RPMI8226 (cell line): Measurements from ENCODE around the gene SMOC2.

Source experiments
- DNase-seq: peaks from one replicate; pipeline ENCODE4 v3.0.0-alpha.2; 2015

The SMOC2 gene

GRCh38 chr6:168448243-168448855 is 7.4 kb downstream of the SMOC2 start:
- DNase-seq, result no peak

GRCh38 chr6:168450917-168451316 is 9.9 kb downstream of the SMOC2 start:
- no peak for DNase-seq

- DNase-seq, result peak; percentile 69
Measured at GRCh38 chr6:168451805-168452517, 11.0 kb downstream of the SMOC2 start.

GRCh38 chr6:168452685-168453377 is 11.8 kb downstream of the SMOC2 start:
- no peak for DNase-seq

- DNase-seq, result no peak
Measured at GRCh38 chr6:168455847-168456530, 15.0 kb downstream of the SMOC2 start.

DNA sequence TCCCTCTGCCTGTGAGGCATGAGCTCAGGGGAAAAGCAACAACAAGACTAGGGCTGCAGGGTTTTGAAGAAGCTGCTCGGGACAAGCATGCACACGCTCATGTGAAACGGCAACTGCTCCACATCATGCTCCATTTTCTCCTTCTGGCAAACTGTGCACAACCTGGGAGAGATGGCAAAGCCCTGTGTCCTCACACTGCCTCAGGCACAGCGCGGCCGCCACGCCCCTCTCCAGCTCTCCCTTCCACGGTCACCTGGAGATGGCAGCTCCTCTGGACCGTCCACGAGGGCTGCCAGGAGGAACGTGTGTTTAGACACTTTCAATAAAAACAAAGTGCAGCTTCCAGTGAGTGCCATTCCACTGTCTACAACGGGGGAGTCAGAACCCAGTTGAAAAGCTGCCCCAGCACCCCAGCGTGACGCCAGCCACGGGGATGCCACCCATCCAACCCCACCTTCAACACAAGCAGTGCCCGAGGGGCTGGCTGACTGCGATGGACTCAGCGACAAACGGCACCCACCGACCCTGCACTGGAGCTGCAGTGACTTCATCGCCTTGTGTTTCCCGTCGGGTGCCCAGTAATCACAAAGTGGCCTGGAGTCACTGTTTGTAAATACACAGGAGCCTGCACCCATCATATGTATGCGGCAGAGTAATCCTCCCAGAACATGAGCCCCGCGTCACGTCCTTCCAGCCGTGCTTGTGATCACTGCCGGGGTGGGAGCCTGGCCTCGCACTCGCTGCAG is 16.1 kb downstream of the SMOC2 start:
- DNase-seq, result no peak

GRCh38 chr6:168457653-168457934 is 16.6 kb downstream of the SMOC2 start:
- DNase-seq, result no peak

GRCh38 chr6:168458101-168458500 is 17.1 kb downstream of the SMOC2 start:
- DNase-seq, result no peak

GRCh38 chr6:168459572-168459971 is 18.6 kb downstream of the SMOC2 start:
- DNase-seq, result no peak

GRCh38 chr6:168462289-168462853 is 21.4 kb downstream of the SMOC2 start:
- DNase-seq, result no peak

DNA sequence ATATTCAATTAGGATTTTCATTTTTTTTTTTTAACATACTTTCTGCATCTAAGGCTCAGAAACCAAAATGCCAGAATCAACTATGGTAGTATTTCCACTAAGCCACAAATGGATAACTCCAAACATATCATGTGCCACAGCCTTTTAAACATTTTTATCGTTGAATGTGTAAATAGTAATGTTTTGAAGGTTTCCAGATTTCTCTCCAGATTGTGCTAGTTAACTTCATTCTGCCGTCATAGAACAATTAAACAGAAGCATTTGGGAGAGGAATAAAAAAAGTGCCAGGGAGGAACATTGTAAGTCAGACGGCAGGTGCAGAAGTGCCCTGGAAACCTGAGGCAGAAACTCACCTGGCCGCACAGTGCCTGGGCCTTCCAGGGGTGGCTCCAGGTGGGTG is 23.6 kb downstream of the SMOC2 start:
- no peak for DNase-seq

DNA sequence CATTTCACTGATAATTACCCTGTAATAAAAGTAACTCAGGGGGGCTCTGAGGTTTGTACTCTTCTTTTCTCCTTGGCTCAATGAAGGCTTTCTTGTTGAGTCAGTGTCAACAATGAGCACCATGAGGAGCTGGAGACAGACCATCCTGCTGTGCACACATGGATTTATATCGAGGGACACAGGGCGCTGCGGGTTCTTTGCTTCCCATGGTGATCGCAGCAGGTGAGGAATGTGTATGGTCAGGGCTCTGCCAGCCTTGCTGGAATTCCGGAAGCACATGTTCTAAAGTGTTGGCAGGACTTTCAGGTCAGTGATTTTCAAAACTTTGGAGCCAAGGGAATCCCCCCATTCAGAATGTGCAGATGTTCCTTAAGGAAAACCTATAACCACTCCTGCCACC is 27.1 kb downstream of the SMOC2 start:
- DNase-seq, result no peak

DNA sequence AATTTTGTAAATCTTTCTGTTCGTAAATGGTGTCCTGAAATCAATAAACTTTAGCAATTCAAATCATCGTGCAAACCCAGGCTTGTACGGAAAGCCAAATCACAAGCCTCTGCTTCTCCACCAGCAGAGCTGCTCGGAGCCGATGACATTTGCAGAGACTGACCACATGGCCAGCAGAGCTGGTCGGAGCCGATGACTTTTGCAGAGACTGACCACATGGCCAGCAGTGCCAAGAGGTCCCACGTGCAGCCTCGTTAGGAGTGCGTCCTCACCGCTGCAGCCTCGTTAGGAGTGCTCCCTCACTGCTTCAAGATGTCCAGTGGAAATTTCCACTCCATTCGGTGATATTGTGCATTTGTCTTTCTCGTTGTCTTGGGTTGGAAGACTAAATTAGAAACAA is 28.5 kb downstream of the SMOC2 start:
- DNase-seq, result no peak

DNA sequence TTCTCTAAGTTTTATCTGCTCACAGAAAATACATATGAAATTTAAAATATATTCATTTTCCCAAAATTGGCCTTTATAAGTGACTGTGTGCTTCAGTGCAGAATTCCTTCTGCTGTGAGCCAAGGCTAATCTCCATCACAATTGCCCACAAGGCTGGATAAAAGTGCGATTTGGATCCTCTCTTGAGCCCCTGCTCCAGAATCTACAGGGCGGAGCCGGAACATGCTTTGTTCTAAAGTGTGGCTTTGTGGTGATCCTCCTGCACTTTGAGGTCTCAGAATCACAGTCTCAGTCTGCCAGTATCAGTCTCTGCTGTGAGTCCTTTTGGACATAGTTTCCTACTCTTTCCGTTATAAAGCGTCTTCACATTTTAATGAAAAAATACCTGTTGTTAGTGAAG is 28.9 kb downstream of the SMOC2 start:
- no peak for DNase-seq

- DNase-seq, result no peak
Measured at GRCh38 chr6:168472363-168472762, 31.4 kb downstream of the SMOC2 start.

- peak; percentile 57 for DNase-seq
Measured at GRCh38 chr6:168473197-168473596, 32.2 kb downstream of the SMOC2 start.

DNA sequence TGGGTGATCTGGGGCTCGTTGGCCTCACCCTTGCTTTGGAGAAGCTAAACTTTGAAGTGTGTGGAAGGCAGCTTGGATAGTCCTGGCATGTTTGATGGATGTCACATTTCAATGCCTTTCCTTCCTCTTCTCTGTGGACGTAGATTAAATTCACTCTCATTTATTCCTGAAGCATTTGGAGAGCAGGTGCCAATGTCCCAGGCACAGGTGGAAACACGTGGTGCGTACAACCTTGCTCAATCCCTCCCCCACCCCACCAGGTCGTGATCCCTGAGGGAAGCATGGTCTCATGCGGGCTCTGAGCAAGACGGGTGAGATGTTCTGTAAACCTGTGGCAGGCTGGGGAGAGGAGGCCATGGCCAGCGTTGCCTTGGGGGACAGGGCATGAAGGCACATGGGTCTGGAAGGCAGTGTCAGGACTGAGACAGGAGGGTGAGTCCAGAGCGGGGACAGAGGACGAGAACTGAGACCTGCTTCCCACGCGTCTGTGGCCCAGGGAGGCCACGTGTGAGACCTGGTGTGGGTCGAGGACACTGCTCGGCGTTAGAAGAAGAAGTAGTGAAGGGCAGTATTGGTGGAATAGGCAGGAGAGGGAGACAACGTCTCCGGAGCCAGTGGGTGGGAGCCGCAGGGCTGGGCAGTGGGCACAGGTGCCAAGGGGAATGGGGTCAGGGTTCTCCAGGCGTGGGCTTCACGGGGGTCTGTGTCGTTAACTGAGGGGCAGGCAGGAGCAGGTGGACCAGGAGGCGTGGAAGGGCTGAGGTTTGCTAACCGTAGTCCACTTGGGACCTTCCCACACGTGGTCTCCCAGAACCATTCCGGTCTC is 34.4 kb downstream of the SMOC2 start:
- DNase-seq, result no peak

DNA sequence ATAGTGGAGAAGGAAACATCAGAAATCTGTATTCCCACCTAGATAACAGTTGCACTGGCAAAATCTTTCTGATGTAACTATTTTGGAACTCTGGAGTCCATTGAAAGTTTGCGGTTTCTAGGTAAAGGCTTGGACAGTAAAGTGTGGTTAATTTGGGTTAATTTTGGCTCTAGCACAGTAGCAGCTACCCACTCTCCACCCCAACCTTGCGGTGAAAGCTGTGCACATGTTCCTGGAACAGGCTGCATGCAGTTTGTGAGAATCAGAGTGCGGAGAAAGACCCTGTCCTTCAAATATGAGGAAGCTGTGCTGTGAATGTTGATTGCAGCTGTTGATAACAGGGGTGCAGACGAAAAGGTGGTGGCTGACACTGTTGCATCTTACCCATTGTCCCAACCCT is 38.4 kb downstream of the SMOC2 start:
- peak; percentile 47 for DNase-seq

DNA sequence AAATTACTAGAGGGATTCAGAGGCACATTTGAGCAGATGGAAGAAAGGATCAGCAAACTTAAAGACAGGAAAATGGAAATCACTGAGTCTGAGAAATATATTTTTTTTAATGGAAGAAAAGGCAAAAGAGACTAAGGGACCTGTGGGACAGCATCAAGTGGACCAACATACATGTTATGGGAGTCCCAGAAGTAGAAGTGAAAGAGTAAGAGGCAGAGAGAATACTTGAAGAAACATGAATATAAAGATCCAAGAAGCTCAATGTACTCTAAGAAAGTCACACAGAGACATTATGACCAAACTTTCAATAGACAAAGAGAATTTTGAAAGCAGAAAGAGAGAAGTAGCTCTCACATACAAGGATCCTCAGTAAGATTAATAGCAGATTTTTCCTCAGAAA is 39.5 kb downstream of the SMOC2 start:
- DNase-seq, result no peak

DNA sequence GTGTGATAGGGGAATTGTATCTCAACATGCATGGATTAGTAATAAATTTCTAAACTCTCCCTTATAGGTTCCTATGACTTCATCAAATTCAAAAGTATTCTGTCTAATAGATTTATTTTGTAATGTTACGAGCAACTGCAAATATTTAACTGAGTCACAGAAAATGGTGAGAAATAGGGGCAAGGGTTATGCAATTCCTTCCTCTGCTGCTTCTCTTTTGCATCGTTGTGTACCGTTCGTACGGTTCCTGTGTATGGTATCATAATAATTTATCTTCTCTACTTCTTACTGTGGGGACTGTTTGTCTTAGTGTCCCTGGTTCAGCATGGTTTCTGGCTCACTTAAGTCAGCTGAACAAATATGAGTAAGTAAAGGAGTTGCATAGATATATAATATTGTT is 44.8 kb downstream of the SMOC2 start:
- DNase-seq, result no peak

DNA sequence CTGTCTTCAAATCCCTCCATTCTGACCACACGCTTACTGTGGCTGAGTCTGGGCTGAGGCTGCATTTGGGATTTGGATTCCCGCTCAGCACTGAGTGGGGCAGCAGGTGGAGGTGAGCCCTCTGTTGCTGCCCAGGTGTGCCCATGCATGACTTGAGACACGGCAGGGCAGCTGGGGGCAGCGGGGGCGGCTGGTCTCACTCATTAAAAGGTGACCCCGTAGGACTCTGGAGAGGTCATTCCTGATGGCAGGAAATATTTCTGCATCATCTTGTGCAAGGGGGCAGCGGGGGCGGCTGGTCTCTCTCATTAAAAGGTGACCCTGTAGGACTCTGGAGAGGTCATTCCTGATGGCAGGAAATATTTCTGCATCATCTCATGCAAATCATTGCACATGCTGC is 49.8 kb downstream of the SMOC2 start:
- no peak for DNase-seq

- no peak for DNase-seq
Measured at GRCh38 chr6:168493976-168494375, 53.0 kb downstream of the SMOC2 start.
